Measurements from ENCODE around the gene PAXX. TPM values are rescaled to one million over a fixed set of nuclear protein-coding genes. Genes with fewer than 3 reads are reported as not detected.

PAXX gene
- total and polyA plus RNA-seq, 2 donors (not counting 1 experiment from before 2014, with no cell fraction given), result 74.8 to 167 TPM

GRCh38 chr9:136971746-136972145, 20.5 kb upstream of the PAXX start:
- Histone ChIP-seq H3K9me3 (ENCODE audit: control extremely low read depth in 1 of 3, control insufficient read depth in 2 of 3, insufficient read depth in 1 of 3, low read length in 2 of 3) (no peaks in the 10 kb centered on the region), H3K27ac (ENCODE audit: low read length in 2 of 2) (no peak overlapping the region), H4K20me1 (ENCODE audit: control insufficient read depth, insufficient read depth, low read length, poor library complexity, severe bottlenecking) (no peaks in the 10 kb centered on the region), H3K4me3 (ENCODE audit: control extremely low read depth in 1 of 5, extremely low read depth in 1 of 5, insufficient read depth in 1 of 5, low read depth in 2 of 5, low read length in 4 of 5) (no peak overlapping the region), H2AFZ (ENCODE audit: insufficient read depth, low read depth, low read length, poor library complexity, severe bottlenecking) (no peak overlapping the region), H3K9ac (ENCODE audit: low read length) (no peak overlapping the region), H3K4me1 (ENCODE audit: control insufficient read depth in 2 of 2, insufficient read depth in 2 of 2, low read length in 2 of 2) (no peaks in the 10 kb centered on the region), H3K79me2 (ENCODE audit: control insufficient read depth, insufficient read depth, low read length) (no peaks in the 10 kb centered on the region), H3K27me3 (replicated peaks in 1 of 4; ENCODE audit: control extremely low read depth in 1 of 4, control insufficient read depth in 3 of 4, insufficient read depth in 4 of 4, low read length in 3 of 4) (peaks cover 0 to 13% (median 1%) of the 10 kb centered on the region in 4 experiments), H3K36me3 (replicated peaks in 1 of 2; ENCODE audit: control extremely low read depth in 1 of 2, control insufficient read depth in 1 of 2, extremely low read depth in 1 of 2, insufficient read depth in 2 of 2, low read length in 1 of 2) (no peaks in the 10 kb centered on the region), H3K4me2 (replicated peaks; ENCODE audit: low read depth, low read length, poor library complexity, severe bottlenecking) (no peak overlapping the region)
- Mint-ChIP-seq H3K4me1 (peaks cover 3% of the 10 kb centered on the region), H3K27me3 (peaks cover 6% of the 10 kb centered on the region), H3K27ac (no peak overlapping the region), H3K9me3 (ENCODE audit: insufficient read depth) (no peaks in the 10 kb centered on the region), H3K4me3 (no peak overlapping the region)
- no peak for TF ChIP-seq EZH2 (IDR thresholded peaks at IDR 0.05; ENCODE audit: borderline replicate concordance, insufficient read depth, low read depth, low read length, poor library complexity, severe bottlenecking)
- TF ChIP-seq CTCF (IDR thresholded peaks at IDR 0.05), result no peak
- no peak for ATAC-seq (ENCODE audit: low read depth)
- intact Hi-C loops (cut with micrococcal nuclease), result no loop called here
- DNase-seq, result no peak
- ChIA-PET POLR2A (interaction anchor here (0.6 kb wide), 1 partner anchor 620 kb away, joined by 3 read pairs; no protein-coding TSS in a partner anchor), CTCF (no interaction called here)
- 92% methylated on average over 13 of the region's 14 CpGs for WGBS (ENCODE audit: insufficient coverage)

DNA sequence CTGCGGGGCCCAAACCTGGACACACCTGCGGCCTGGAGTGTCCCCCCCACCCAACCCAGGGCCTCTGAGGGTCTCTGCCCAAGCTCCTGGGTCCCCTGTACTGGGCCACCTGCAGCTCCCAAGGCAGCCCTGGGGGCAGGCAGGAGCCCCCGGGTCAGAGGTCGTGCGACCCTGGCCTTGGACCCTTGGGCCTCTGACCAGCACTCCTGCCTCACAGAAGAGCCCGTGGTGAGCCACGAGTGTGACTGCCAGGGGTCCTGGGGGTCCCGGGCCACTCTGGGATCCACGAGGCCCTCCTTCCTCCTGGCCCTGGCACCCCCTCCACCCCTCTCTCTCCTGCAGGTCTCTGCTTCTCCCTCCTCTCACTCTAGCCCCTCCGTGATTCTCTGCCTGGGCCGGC, 19.9 kb upstream of the PAXX start:
- H2AFZ ChIP-seq (ENCODE audit: insufficient read depth, low read depth, low read length, poor library complexity, severe bottlenecking), result no peak overlapping the region
- no peak for DNase-seq
- peaks cover 6% of the 10 kb centered on the region for H3K27me3 Mint-ChIP-seq
- no peak for ATAC-seq (ENCODE audit: low read depth)
- no peak overlapping the region for H3K4me3 ChIP-seq (ENCODE audit: control extremely low read depth in 1 of 5, extremely low read depth in 1 of 5, insufficient read depth in 1 of 5, low read depth in 2 of 5, low read length in 4 of 5)
- H3K27ac Mint-ChIP-seq, result no peak overlapping the region
- TF ChIP-seq EZH2 (IDR thresholded peaks at IDR 0.05; ENCODE audit: borderline replicate concordance, insufficient read depth, low read depth, low read length, poor library complexity, severe bottlenecking), result no peak
- TF ChIP-seq CTCF (IDR thresholded peaks at IDR 0.05), result no peak
- no peaks in the 10 kb centered on the region for H3K9me3 ChIP-seq (ENCODE audit: control extremely low read depth in 1 of 3, control insufficient read depth in 2 of 3, insufficient read depth in 1 of 3, low read length in 2 of 3)
- ChIA-PET CTCF (no interaction called here), POLR2A (no interaction called here)
- H3K79me2 ChIP-seq (ENCODE audit: control insufficient read depth, insufficient read depth, low read length), result no peaks in the 10 kb centered on the region
- no peak overlapping the region for H3K4me3 Mint-ChIP-seq
- H3K27me3 ChIP-seq (replicated peaks in 1 of 4; ENCODE audit: control extremely low read depth in 1 of 4, control insufficient read depth in 3 of 4, insufficient read depth in 4 of 4, low read length in 3 of 4), result peaks cover 0 to 19% (median 3%) of the 10 kb centered on the region in 4 experiments
- intact Hi-C loops (cut with micrococcal nuclease), result no loop called here
- H3K36me3 ChIP-seq (replicated peaks in 1 of 2; ENCODE audit: control extremely low read depth in 1 of 2, control insufficient read depth in 1 of 2, extremely low read depth in 1 of 2, insufficient read depth in 2 of 2, low read length in 1 of 2), result no peaks in the 10 kb centered on the region
- H3K4me2 ChIP-seq (replicated peaks; ENCODE audit: low read depth, low read length, poor library complexity, severe bottlenecking), result no peak overlapping the region
- H3K27ac ChIP-seq (ENCODE audit: low read length in 2 of 2), result no peak overlapping the region
- whole genome bisulfite sequencing (ENCODE audit: insufficient coverage), result 86% methylated on average over 11 of the region's 11 CpGs
- peaks cover 3% of the 10 kb centered on the region for H3K4me1 Mint-ChIP-seq
- no peaks in the 10 kb centered on the region for H3K9me3 Mint-ChIP-seq (ENCODE audit: insufficient read depth)
- H3K4me1 ChIP-seq (ENCODE audit: control insufficient read depth in 2 of 2, insufficient read depth in 2 of 2, low read length in 2 of 2), result no peaks in the 10 kb centered on the region
- no peaks in the 10 kb centered on the region for H4K20me1 ChIP-seq (ENCODE audit: control insufficient read depth, insufficient read depth, low read length, poor library complexity, severe bottlenecking)
- no peak overlapping the region for H3K9ac ChIP-seq (ENCODE audit: low read length)
